ENCODE data around the gene DLST.

- TF ChIP-seq POLR2A (IDR thresholded peaks at IDR 0.05) (no peak), CTCF (IDR thresholded peaks at IDR 0.05) (no peak)
Measured at GRCh38 chr14:74909911-74910310, 28.2 kb downstream of the DLST start.
